H9 (cell line): ENCODE measurements around the gene FAR1. TPM values are rescaled to one million over a fixed set of nuclear protein-coding genes. Genes with fewer than 3 reads are reported as not detected.

ENCODE experiments used
- DNase-seq: peaks from one replicate; pipeline ENCODE4 v3.0.0-alpha.2; 2017
- H2AFZ ChIP-seq: one replicate; pipeline ENCODE4 v1.6.1; 2013; ENCODE audit warnings: mild to moderate bottlenecking, low read length, control low read depth, moderate library complexity
- H2AK5ac ChIP-seq: 2 replicates; pipeline ENCODE4 v1.6.1; 2013; ENCODE audit warnings: low read length, control low read depth, mixed read lengths; ENCODE audit not compliant: insufficient read length
- H2BK120ac ChIP-seq: one replicate; pipeline ENCODE4 v1.6.1; 2013; ENCODE audit warnings: low read depth, mild to moderate bottlenecking, low read length, control low read depth, inconsistent platforms; ENCODE audit not compliant: poor library complexity, severe bottlenecking
- H2BK12ac ChIP-seq: 2 replicates; pipeline ENCODE4 v1.6.1; 2013; ENCODE audit warnings: low read length, control low read depth, mixed read lengths, low read depth; ENCODE audit not compliant: insufficient read length
- H2BK15ac ChIP-seq: 2 replicates; pipeline ENCODE4 v1.6.1; 2013; ENCODE audit warnings: low read depth, low read length, control low read depth
- H2BK20ac ChIP-seq: one replicate; pipeline ENCODE4 v1.6.1; 2013; ENCODE audit warnings: low read depth, mild to moderate bottlenecking, low read length, control low read depth, inconsistent platforms; ENCODE audit not compliant: poor library complexity, severe bottlenecking
- H2BK5ac ChIP-seq: 2 replicates; pipeline ENCODE4 v1.6.1; 2013; ENCODE audit warnings: low read length, control low read depth, mixed read lengths; ENCODE audit not compliant: insufficient read length
- H3K14ac ChIP-seq: 2 replicates; pipeline ENCODE4 v1.6.1; 2013; ENCODE audit warnings: low read length, control low read depth; ENCODE audit not compliant: insufficient read depth
- H3K18ac ChIP-seq: 2 replicates; pipeline ENCODE4 v1.6.1; 2013; ENCODE audit warnings: low read depth, mild to moderate bottlenecking, mixed read lengths, low read length, control low read depth; ENCODE audit not compliant: insufficient read length
- H3K23ac ChIP-seq: 2 replicates; pipeline ENCODE4 v1.6.1; 2013; ENCODE audit warnings: low read length, control low read depth, mixed read lengths, low read depth; ENCODE audit not compliant: insufficient read length
- H3K23me2 ChIP-seq: 2 replicates; pipeline ENCODE4 v1.6.1; 2013; ENCODE audit warnings: low read depth, mild to moderate bottlenecking, mixed read lengths, low read length, control low read depth; ENCODE audit not compliant: insufficient read length, poor library complexity, severe bottlenecking
- H3K27ac ChIP-seq: 2 replicates; pipeline ENCODE4 v1.5.1; 2013; ENCODE audit warnings: low read length, control low read depth, mixed read lengths, low read depth; ENCODE audit not compliant: insufficient read length
- H3K27me3 ChIP-seq: 2 replicates; pipeline ENCODE4 v1.6.1; 2013; ENCODE audit warnings: low read length, control low read depth, inconsistent platforms; ENCODE audit not compliant: insufficient read depth
- H3K4ac ChIP-seq: 2 replicates; pipeline ENCODE4 v1.6.1; 2013; ENCODE audit warnings: low read depth, mild to moderate bottlenecking, control low read depth, inconsistent platforms, low read length, moderate library complexity
- H3K4me1 ChIP-seq: 2 replicates; pipeline ENCODE4 v1.6.1; 2013; ENCODE audit warnings: low read length, control low read depth, inconsistent platforms; ENCODE audit not compliant: insufficient read depth
- H3K4me2 ChIP-seq: 2 replicates; pipeline ENCODE4 v1.6.1; 2013; ENCODE audit warnings: low read length, control low read depth, mixed read lengths; ENCODE audit not compliant: insufficient read length, insufficient read depth
- H3K56ac ChIP-seq: 2 replicates; pipeline ENCODE4 v1.6.1; 2013; ENCODE audit warnings: low read depth, mild to moderate bottlenecking, mixed read lengths, low read length, control low read depth; ENCODE audit not compliant: insufficient read length
- H3K79me1 ChIP-seq: 2 replicates; pipeline ENCODE4 v1.6.1; 2013; ENCODE audit warnings: low read depth, mild to moderate bottlenecking, moderate library complexity, low read length, control low read depth, inconsistent platforms; ENCODE audit not compliant: insufficient read depth, poor library complexity, severe bottlenecking
- H3K79me2 ChIP-seq: 2 replicates; pipeline ENCODE4 v1.6.1; 2013; ENCODE audit warnings: low read length, control low read depth, inconsistent platforms; ENCODE audit not compliant: insufficient read depth
- H3K9ac ChIP-seq: 2 replicates; pipeline ENCODE4 v1.6.1; 2013; ENCODE audit warnings: low read length, control low read depth, mixed read lengths; ENCODE audit not compliant: insufficient read length; ENCODE audit errors: extremely low read depth
- H3K9me3 ChIP-seq: one replicate; pipeline ENCODE4 v1.6.1; 2013; ENCODE audit warnings: low read depth, low read length, inconsistent platforms; ENCODE audit not compliant: control insufficient read depth
- H3T11ph ChIP-seq: one replicate; pipeline ENCODE4 v1.6.1; 2013; ENCODE audit warnings: mild to moderate bottlenecking, low read length, control low read depth, inconsistent platforms
- H4K20me1 ChIP-seq: one replicate; pipeline ENCODE4 v1.6.1; 2013; ENCODE audit not compliant: control insufficient read depth, insufficient read length, insufficient read depth
- H4K5ac ChIP-seq: 2 replicates; pipeline ENCODE4 v1.6.1; 2013; ENCODE audit warnings: low read depth, mild to moderate bottlenecking, mixed read lengths, low read length, control low read depth; ENCODE audit not compliant: insufficient read length
- H4K8ac ChIP-seq: replicated peaks from 2 replicates; pipeline ENCODE4 v1.6.1; 2013; ENCODE audit warnings: low read length, control low read depth, mixed read lengths, low read depth; ENCODE audit not compliant: insufficient read length
- H4K91ac ChIP-seq: 2 replicates; pipeline ENCODE4 v1.6.1; 2013; ENCODE audit warnings: low read depth, mild to moderate bottlenecking, moderate library complexity, mixed read lengths, low read length, control low read depth; ENCODE audit not compliant: insufficient read length
- H3K27ac Mint-ChIP-seq, 3 experiments: 2 replicates in 2 of 3; 3 replicates in 1 of 3; pipeline ENCODE4 v1.8.0; 2020 to 2021; ENCODE audit warnings: mixed read lengths in 3 of 3, mild to moderate bottlenecking in 1 of 3, moderate library complexity in 1 of 3
- H3K27me3 Mint-ChIP-seq: 2 replicates; pipeline ENCODE4 v1.8.0; 2021; ENCODE audit warnings: low read depth, mild to moderate bottlenecking, moderate library complexity, mixed read lengths
- H3K36me3 Mint-ChIP-seq, 3 experiments: 2 replicates in 2 of 3; 3 replicates in 1 of 3; pipeline ENCODE4 v1.8.0; 2020 to 2021; ENCODE audit warnings: low read depth in 3 of 3, mixed read lengths in 3 of 3; ENCODE audit not compliant: insufficient read depth in 1 of 3
- H3K4me1 Mint-ChIP-seq, 2 experiments: 2 replicates each; pipeline ENCODE4 v1.8.0; 2020; ENCODE audit warnings: mixed read lengths in 2 of 2
- H3K4me3 Mint-ChIP-seq, 2 experiments: 2 replicates in 1 of 2; 3 replicates in 1 of 2; pipeline ENCODE4 v1.8.0; 2020 to 2021; ENCODE audit warnings: mild to moderate bottlenecking in 2 of 2, mixed read lengths in 2 of 2, moderate library complexity in 1 of 2
- H3K9me3 Mint-ChIP-seq, 2 experiments: 2 replicates in 1 of 2; 3 replicates in 1 of 2; pipeline ENCODE4 v1.8.0; 2020; ENCODE audit warnings: mild to moderate bottlenecking in 2 of 2, mixed read lengths in 2 of 2, moderate library complexity in 1 of 2
- CTCF ChIP-seq: fragments of 200-600 bp; sonication (generic); conservative IDR thresholded peaks from 3 replicates; pipeline ENCODE4 v1.8.0; 2021; ENCODE audit warnings: antibody characterized with exemption, mild to moderate bottlenecking
- WGBS: extraction: QIAGEN DNeasy Blood & Tissue Kit; methylation state at CpG from one replicate; pipeline ENCODE4 v1.1.7; 2013; ENCODE audit warnings: missing lambda C conversion rate, low lambda C conversion rate, mixed read lengths; ENCODE audit not compliant: insufficient read length; ENCODE audit errors: extremely low coverage; 5-methylcytosine and 5-hydroxymethylcytosine counted together
- total RNA-seq: library from RNA; stranded (reverse); gene quantifications from 2 replicates; pipeline ENCODE4 v1.2.1, GENCODE V29; 2021

The FAR1 gene
- total RNA-seq, 1 experiment from 2014 or later, result 72.5 TPM

- Histone ChIP-seq H2BK12ac (no peak overlapping the region), H3K4me2 (no peak overlapping the region), H4K20me1 (no peaks in the 10 kb centered on the region), H4K8ac (no peak overlapping the region), H2BK5ac (no peak overlapping the region), H3T11ph (no peak overlapping the region), H3K9ac (no peak overlapping the region), H3K23me2 (no peaks in the 10 kb centered on the region), H3K4me1 (no peaks in the 10 kb centered on the region), H2BK20ac (no peak overlapping the region), H3K14ac (no peak overlapping the region), H3K56ac (no peak overlapping the region), H3K18ac (no peak overlapping the region), H3K27ac (no peak overlapping the region), H3K79me1 (no peaks in the 10 kb centered on the region), H2BK15ac (no peak overlapping the region), H2AFZ (no peak overlapping the region), H3K79me2 (no peaks in the 10 kb centered on the region), H3K9me3 (no peaks in the 10 kb centered on the region), H2AK5ac (no peak overlapping the region), H3K4ac (no peak overlapping the region), H4K91ac (no peak overlapping the region), H3K23ac (no peak overlapping the region), H3K27me3 (no peaks in the 10 kb centered on the region), H2BK120ac (no peak overlapping the region), H4K5ac (no peak overlapping the region)
- H3K36me3 Mint-ChIP-seq, result peaks cover 12 to 67% (median 47%) of the 10 kb centered on the region in 3 experiments; a peak in 6 of 7 replicates
- H3K9me3 Mint-ChIP-seq, result no peaks in the 10 kb centered on the region
- WGBS, result no CpG with 5 or more reads among the region's 2 CpGs
- no peak overlapping the region for H3K4me3 Mint-ChIP-seq
- H3K4me1 Mint-ChIP-seq, result peaks cover 0 to 10% of the 10 kb centered on the region in 2 experiments; a peak in 2 of 4 replicates
- H3K27ac Mint-ChIP-seq, result no peak overlapping the region
- TF ChIP-seq CTCF, result no peak
- no peaks in the 10 kb centered on the region for H3K27me3 Mint-ChIP-seq
- no peak for DNase-seq
These were observed 45.5 kb downstream of the FAR1 start for GRCh38 chr11:13713982-13714381.
